Measurements from ENCODE around the gene ARID2.

The ARID2 gene

GRCh38 chr12:45912774-45913173 lies 183.3 kb downstream of the ARID2 start (continued):
- TF ChIP-seq ZNF175 (tag by site-specific recombination; IDR thresholded peaks at IDR 0.05) (no peak), ZNF350 (tag by site-specific recombination; IDR thresholded peaks at IDR 0.05) (peak; percentile 84), ZSCAN23 (tag by site-specific recombination; IDR thresholded peaks at IDR 0.05) (no peak), SCRT1 (tag by site-specific recombination; IDR thresholded peaks at IDR 0.05; ENCODE audit: borderline replicate concordance) (no peak), ZNF274 (IDR thresholded peaks at IDR 0.05; ENCODE audit: low read length) (no peak), ZNF274 (tag by site-specific recombination; IDR thresholded peaks at IDR 0.05; ENCODE audit: borderline replicate concordance) (no peak), ZNF132 (tag by site-specific recombination; IDR thresholded peaks at IDR 0.05; ENCODE audit: borderline replicate concordance) (peak; percentile 42; the same call in 1 of the 2 replicates), ZNF10 (tag by site-specific recombination; IDR thresholded peaks at IDR 0.05) (no peak), ZNF623 (tag by site-specific recombination; IDR thresholded peaks at IDR 0.05) (no peak), KLF17 (tag by site-specific recombination; IDR thresholded peaks at IDR 0.05) (no peak), ZNF585B (tag by site-specific recombination; IDR thresholded peaks at IDR 0.05) (no peak), ZSCAN30 (tag by site-specific recombination; IDR thresholded peaks at IDR 0.05) (no peak), ZNF513 (tag by site-specific recombination; IDR thresholded peaks at IDR 0.05) (no peak), ZNF221 (tag by site-specific recombination; IDR thresholded peaks at IDR 0.05; ENCODE audit: borderline replicate concordance) (no peak; the same call in 1 of the 2 replicates), CTCF (tag by site-specific recombination; IDR thresholded peaks at IDR 0.05) (no peak), KLF8 (tag by site-specific recombination; IDR thresholded peaks at IDR 0.05) (no peak), ZNF112 (tag by site-specific recombination; IDR thresholded peaks at IDR 0.05) (0 out of 2 replicates have a peak, but pooled peaks have one; percentile 46), ZNF37A (tag by site-specific recombination; IDR thresholded peaks at IDR 0.05) (peak; percentile 73; the same call in 1 of the 2 replicates), KLF16 (tag by site-specific recombination; IDR thresholded peaks at IDR 0.05) (no peak), ZNF747 (tag by site-specific recombination; IDR thresholded peaks at IDR 0.05) (no peak), AEBP2 (tag by site-specific recombination; IDR thresholded peaks at IDR 0.05; ENCODE audit: borderline replicate concordance) (no peak), YY1 (tag by site-specific recombination; IDR thresholded peaks at IDR 0.05) (no peak), ZNF19 (tag by site-specific recombination; IDR thresholded peaks at IDR 0.05; ENCODE audit: low read depth) (no peak), ZNF521 (tag by site-specific recombination; IDR thresholded peaks at IDR 0.05) (no peak), KLF7 (tag by site-specific recombination; IDR thresholded peaks at IDR 0.05; ENCODE audit: borderline replicate concordance) (no peak), ZNF791 (tag by site-specific recombination; IDR thresholded peaks at IDR 0.05) (no peak), ZNF121 (tag by site-specific recombination; IDR thresholded peaks at IDR 0.05) (no peak), ZNF645 (tag by site-specific recombination; IDR thresholded peaks at IDR 0.05) (no peak), ZNF626 (tag by site-specific recombination; IDR thresholded peaks at IDR 0.05) (no peak)

Measured in HEK293 (cell line).